ENCODE data around the gene FUS. TPM values are rescaled to one million over a fixed set of nuclear protein-coding genes. Genes with fewer than 3 reads are reported as not detected.

The FUS gene
- total and polyA plus RNA-seq, 2 of the 13 experiments (the other 11 are each of a cell fraction or from before 2014, with no cell fraction given) = 68.1 to 168 TPM

DNA sequence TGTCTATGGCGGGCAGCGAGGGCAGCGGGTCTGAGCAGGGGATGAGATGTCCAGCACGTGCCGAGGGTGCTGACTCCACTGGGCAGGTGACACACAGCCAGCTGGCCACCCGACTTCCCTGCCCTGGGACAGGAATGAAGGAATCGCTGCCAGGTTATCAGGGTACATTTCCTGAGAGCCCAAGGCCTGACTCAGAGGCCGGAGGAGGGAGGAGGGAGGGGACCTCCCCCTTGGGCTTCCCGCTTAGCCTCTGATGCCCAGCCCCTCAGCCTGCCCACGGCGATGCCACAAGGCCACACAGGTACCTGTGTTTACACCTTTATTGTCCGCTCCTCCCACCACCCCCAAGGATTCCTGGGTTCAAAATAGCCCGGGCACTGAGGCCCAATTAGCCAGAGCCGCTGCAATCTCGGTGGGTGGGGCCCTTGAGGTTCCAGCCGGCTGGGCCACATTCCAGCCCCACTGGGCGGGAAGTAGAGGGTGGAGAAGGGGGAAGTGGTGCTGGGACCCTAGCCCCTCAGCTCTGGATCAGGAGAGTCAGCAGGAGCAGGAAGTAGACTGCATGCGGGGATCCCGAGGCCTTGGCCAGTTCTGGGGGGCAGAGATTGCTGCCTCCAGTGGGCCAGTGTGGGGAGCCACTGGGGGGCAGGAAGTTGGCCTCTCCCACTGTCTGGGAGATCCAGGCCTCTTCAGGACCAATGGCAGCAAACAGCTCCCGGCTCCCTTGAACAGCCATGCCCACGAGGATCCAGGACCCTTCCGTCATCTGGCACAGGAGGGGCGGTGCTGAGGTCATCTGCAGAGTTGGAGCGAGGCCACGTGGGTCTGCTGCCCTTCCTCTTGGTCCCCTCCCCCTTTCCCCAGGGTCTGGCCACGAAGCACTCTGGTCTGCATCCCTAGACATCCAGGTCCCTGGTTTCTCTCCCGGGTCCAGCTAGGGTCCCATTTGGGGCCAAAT lies 41.0 kb upstream of the FUS start (continued):
- TF ChIP-seq, protein P1, sequence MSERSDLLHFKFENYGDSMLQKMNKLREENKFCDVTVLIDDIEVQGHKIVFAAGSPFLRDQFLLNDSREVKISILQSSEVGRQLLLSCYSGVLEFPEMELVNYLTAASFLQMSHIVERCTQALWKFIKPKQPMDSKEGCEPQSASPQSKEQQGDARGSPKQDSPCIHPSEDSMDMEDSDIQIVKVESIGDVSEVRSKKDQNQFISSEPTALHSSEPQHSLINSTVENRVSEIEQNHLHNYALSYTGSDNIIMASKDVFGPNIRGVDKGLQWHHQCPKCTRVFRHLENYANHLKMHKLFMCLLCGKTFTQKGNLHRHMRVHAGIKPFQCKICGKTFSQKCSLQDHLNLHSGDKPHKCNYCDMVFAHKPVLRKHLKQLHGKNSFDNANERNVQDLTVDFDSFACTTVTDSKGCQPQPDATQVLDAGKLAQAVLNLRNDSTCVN (CRISPR knock-in tag; IDR thresholded peaks at IDR 0.05; ENCODE audit: borderline replicate concordance) = 0 out of 2 replicates have a peak, but pooled peaks have one; percentile 5
- TF ChIP-seq POLR2AphosphoS2 (IDR thresholded peaks at IDR 0.05; ENCODE audit: low read depth, low read length) (no peak), SCMH1 (CRISPR knock-in tag; IDR thresholded peaks at IDR 0.05; ENCODE audit: borderline replicate concordance) (no peak), STAG1 (CRISPR knock-in tag; IDR thresholded peaks at IDR 0.05) (no peak), NCOA1 (CRISPR knock-in tag; IDR thresholded peaks at IDR 0.05) (no peak; the same call in 1 of the 2 replicates), PHF8 (CRISPR knock-in tag; IDR thresholded peaks at IDR 0.05) (no peak), SOX6 (IDR thresholded peaks at IDR 0.05) (no peak), SOX6 (CRISPR knock-in tag; IDR thresholded peaks at IDR 0.05) (no peak), ADNP (CRISPR knock-in tag; IDR thresholded peaks at IDR 0.05) (no peak; the same call in 1 of the 2 replicates), WIZ (CRISPR knock-in tag; IDR thresholded peaks at IDR 0.05) (no peak), ZNF615 (CRISPR knock-in tag; IDR thresholded peaks at IDR 0.05; ENCODE audit: borderline replicate concordance) (no peak), DNMT1 (CRISPR knock-in tag; IDR thresholded peaks at IDR 0.05) (0 out of 2 replicates have a peak, but pooled peaks have one; percentile 15), ATF6 (CRISPR knock-in tag; conservative IDR thresholded peaks at IDR 0.05) (no peak), ZBTB7A (CRISPR knock-in tag; IDR thresholded peaks at IDR 0.05) (peak; percentile 71; the same call in 1 of the 2 replicates), HDAC6 (IDR thresholded peaks at IDR 0.05; ENCODE audit: low read depth, low read length) (no peak), ZNF607 (CRISPR knock-in tag; IDR thresholded peaks at IDR 0.05; ENCODE audit: borderline replicate concordance) (no peak), CBFB (CRISPR knock-in tag; IDR thresholded peaks at IDR 0.05) (no peak), GZF1 (CRISPR knock-in tag; IDR thresholded peaks at IDR 0.05) (no peak), TMF1 (CRISPR knock-in tag; IDR thresholded peaks at IDR 0.05; ENCODE audit: low read depth) (no peak), ZNF678 (CRISPR knock-in tag; IDR thresholded peaks at IDR 0.05) (no peak), RNF2 (conservative IDR thresholded peaks at IDR 0.05; ENCODE audit: low read depth) (no peak), RAD51 (IDR thresholded peaks at IDR 0.05; ENCODE audit: borderline replicate concordance) (no peak)
- TF ChIP-seq, protein P2, sequence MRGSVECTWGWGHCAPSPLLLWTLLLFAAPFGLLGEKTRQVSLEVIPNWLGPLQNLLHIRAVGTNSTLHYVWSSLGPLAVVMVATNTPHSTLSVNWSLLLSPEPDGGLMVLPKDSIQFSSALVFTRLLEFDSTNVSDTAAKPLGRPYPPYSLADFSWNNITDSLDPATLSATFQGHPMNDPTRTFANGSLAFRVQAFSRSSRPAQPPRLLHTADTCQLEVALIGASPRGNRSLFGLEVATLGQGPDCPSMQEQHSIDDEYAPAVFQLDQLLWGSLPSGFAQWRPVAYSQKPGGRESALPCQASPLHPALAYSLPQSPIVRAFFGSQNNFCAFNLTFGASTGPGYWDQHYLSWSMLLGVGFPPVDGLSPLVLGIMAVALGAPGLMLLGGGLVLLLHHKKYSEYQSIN (CRISPR knock-in tag; IDR thresholded peaks at IDR 0.05; ENCODE audit: borderline replicate concordance) = no peak
- TF ChIP-seq, protein P3, sequence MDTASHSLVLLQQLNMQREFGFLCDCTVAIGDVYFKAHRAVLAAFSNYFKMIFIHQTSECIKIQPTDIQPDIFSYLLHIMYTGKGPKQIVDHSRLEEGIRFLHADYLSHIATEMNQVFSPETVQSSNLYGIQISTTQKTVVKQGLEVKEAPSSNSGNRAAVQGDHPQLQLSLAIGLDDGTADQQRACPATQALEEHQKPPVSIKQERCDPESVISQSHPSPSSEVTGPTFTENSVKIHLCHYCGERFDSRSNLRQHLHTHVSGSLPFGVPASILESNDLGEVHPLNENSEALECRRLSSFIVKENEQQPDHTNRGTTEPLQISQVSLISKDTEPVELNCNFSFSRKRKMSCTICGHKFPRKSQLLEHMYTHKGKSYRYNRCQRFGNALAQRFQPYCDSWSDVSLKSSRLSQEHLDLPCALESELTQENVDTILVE (CRISPR knock-in tag; IDR thresholded peaks at IDR 0.05) = no peak; the same call in 1 of the 2 replicates

Measured in HepG2 (cell line).